Naive thymus-derived CD8-positive, alpha-beta T cell (primary cell): ENCODE data around the gene CLDN20. TPM values are rescaled to one million over a fixed set of nuclear protein-coding genes. Genes with fewer than 3 reads are reported as not detected.
"Not testable (repeated sequence)": the region's sequence is repeated elsewhere in the genome, so short reads cannot be mapped to it uniquely, and the experiment has no call there.

Experiments used
- ATAC-seq, 2 donors: fragments of 150-1000 bp; cut with Tn5 transposase in 1 of 2; sonication (Bioruptor Pico), chemical (Tn5 transposase) in 1 of 2; 1 replicate in 1 of 2; 2 replicates in 1 of 2; pipeline ENCODE4 v1.10.0; 2021; ENCODE audit warnings: mild to moderate bottlenecking in 2 of 2, moderate library complexity in 2 of 2
- POLR2A ChIA-PET: fragments of 350-600 bp; sonication (Branson Sonifier 250); formaldehyde crosslinking; loops from one replicate; lab custom pipeline; 2021; ENCODE audit warnings: antibody characterized with exemption; lab: Charles Lee
- DNase-seq, 10 donors: peaks; one replicate each; pipeline versions ENCODE4 v3.0.0 to v3.0.0-alpha.2; 2020 to 2022
- H3K27ac Mint-ChIP-seq, 10 donors: one replicate each; pipeline ENCODE4 v1.8.0; 2020 to 2022; ENCODE audit warnings: mild to moderate bottlenecking in 10 of 10, mixed read lengths in 10 of 10, moderate library complexity in 4 of 10, inconsistent platforms in 1 of 10
- H3K27me3 Mint-ChIP-seq, 5 donors: one replicate each; pipeline ENCODE4 v1.8.0; 2021 to 2022; ENCODE audit warnings: mixed read lengths in 5 of 5
- H3K36me3 Mint-ChIP-seq, 3 donors: one replicate each; pipeline ENCODE4 v1.8.0; 2020 to 2022; ENCODE audit warnings: mixed read lengths in 3 of 3, mild to moderate bottlenecking in 2 of 3, inconsistent platforms in 1 of 3
- H3K4me1 Mint-ChIP-seq, 4 donors: one replicate each; pipeline ENCODE4 v1.8.0; 2021 to 2022; ENCODE audit warnings: mixed read lengths in 4 of 4
- H3K4me3 Mint-ChIP-seq, 10 donors: one replicate each; pipeline ENCODE4 v1.8.0; 2020 to 2022; ENCODE audit warnings: mild to moderate bottlenecking in 10 of 10, mixed read lengths in 10 of 10, moderate library complexity in 6 of 10, inconsistent platforms in 1 of 10
- H3K9me3 Mint-ChIP-seq, 9 donors: one replicate each; pipeline ENCODE4 v1.8.0; 2020 to 2022; ENCODE audit warnings: mixed read lengths in 9 of 9, mild to moderate bottlenecking in 3 of 9, inconsistent platforms in 1 of 9, moderate library complexity in 1 of 9
- polyA plus RNA-seq, 3 donors: library from polyadenylated mRNA; unstranded; fragments of 300-500 nt; fragmentation: Illumina TruSeq; gene quantifications; one replicate each; pipeline ENCODE4 v1.2.3, GENCODE V29; 2021
- total RNA-seq, 8 experiments: library from RNA in 2 of 8; stranded (reverse) in 2 of 8; gene quantifications; one replicate each; pipeline ENCODE4 v1.2.3 and lab custom pipeline; 2021 to 2026

The CLDN20 gene
- total and polyA plus RNA-seq, 5 experiments from 2014 or later, result not detected

DNA sequence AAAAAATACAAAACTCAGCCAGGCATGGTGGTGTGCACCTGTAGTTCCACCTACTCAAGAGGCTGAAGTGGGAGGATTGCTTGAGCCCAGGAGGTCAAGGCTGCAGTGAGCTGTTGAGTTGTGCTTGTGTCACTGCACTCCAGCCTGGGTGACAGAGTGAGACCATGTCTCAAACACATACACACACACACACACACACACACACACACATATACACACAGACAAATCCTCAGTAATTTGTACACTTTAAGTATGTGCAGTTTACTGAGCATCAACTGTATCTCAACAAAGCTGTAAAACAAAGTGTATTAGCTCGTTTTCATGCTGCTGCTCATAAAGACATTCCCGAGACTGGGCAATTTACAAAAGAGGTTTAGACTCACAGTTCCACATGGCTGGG, 43.1 kb downstream of the CLDN20 start:
- POLR2A ChIA-PET, result no interaction called here
- peaks cover 11 to 68% (median 16%) of the 10 kb centered on the region in 3 donors for H3K36me3 Mint-ChIP-seq
- peak in 1 of 2 donors; percentile 42 for ATAC-seq
- H3K9me3 Mint-ChIP-seq, result no peaks in the 10 kb centered on the region
- DNase-seq, result no peak
- no peaks in the 10 kb centered on the region for H3K27me3 Mint-ChIP-seq
- no peak overlapping the region for H3K4me3 Mint-ChIP-seq
- peak overlapping the region in 1 of 10 donors; percentile 53 for H3K27ac Mint-ChIP-seq
- peaks cover 18 to 50% (median 35%) of the 10 kb centered on the region in 4 donors for H3K4me1 Mint-ChIP-seq

DNA sequence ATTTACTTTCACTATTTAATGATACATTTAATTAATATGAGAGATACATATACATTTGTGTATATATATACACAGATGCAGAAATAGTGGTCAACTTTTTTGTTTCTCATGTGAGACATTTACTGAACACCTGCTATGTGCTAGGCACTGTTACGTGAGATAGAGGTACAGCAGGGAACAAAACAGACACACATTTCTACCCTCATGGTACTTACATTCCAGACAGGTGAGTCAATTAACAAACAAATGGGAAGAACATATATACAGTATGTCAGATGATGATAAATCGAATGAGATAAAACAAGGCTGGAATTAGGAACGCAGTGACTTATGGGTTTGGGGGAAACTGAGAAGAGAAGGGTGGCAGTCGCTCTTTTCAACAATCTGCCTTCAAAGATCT, 45.3 kb downstream of the CLDN20 start:
- H3K4me1 Mint-ChIP-seq, result peaks cover 19 to 60% (median 53%) of the 10 kb centered on the region in 4 donors
- no peaks in the 10 kb centered on the region for H3K27me3 Mint-ChIP-seq
- H3K9me3 Mint-ChIP-seq, result no peaks in the 10 kb centered on the region
- ATAC-seq, result no peak
- peaks cover 5 to 54% (median 15%) of the 10 kb centered on the region in 3 donors for H3K36me3 Mint-ChIP-seq
- POLR2A ChIA-PET, result no interaction called here
- DNase-seq, result no peak
- peak overlapping the region in 1 of 10 donors; percentile 1 for H3K4me3 Mint-ChIP-seq
- H3K27ac Mint-ChIP-seq, result peak overlapping the region in 1 of 10 donors; percentile 37

DNA sequence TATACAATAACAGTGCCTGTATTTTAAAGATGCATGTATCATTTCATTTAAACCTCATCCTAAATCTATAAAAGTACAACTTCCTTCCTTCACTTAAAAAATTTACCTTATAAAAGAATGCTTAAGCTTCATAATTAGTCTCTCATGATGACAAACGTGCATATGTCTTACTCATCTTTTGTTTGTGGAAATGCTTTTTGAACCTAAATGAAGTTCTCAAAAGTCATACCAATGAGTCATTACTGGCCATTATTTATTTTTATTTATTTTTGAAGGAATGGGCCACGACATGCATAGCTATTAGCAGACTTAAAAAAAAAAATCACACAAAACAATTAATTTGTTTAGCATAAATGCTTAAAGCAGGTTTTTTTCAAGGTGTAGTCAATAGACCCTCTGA, 46.8 kb downstream of the CLDN20 start:
- Mint-ChIP-seq H3K9me3 (no peaks in the 10 kb centered on the region), H3K27ac (peak overlapping the region in 4 of 10 donors; percentile 1 to 52 (median 8)), H3K36me3 (peaks cover 0 to 47% (median 8%) of the 10 kb centered on the region in 3 donors), H3K4me3 (no peak overlapping the region), H3K4me1 (peaks cover 19 to 68% (median 58%) of the 10 kb centered on the region in 4 donors), H3K27me3 (no peaks in the 10 kb centered on the region)
- no peak for ATAC-seq
- POLR2A ChIA-PET, result interaction anchor here (0.6 to 1.1 kb wide), 2 partner anchors 108 to 1149 kb away, joined by 3 to 4 read pairs; no protein-coding TSS in a partner anchor
- no peak for DNase-seq

DNA sequence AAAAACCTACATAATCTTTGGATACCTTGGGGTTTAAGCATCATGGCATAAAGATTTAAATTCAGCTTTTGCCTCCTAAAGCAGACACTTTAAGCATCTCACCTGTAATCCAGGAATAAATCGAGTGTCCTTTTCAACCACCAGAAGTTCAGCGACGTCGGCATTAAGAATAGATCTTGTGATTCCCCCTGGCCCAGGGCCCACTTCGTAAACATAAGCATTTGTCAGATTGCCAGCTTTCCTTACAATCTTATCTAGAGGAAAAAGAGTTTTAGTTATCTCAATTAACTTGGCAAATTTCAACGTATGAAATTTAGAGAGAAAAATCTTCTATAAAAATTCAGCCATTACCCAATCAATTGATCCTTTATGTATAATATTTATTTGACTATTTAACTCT, 47.3 kb downstream of the CLDN20 start:
- POLR2A ChIA-PET, result interaction anchor here (0.6 to 1.1 kb wide), 2 partner anchors 108 to 1150 kb away, joined by 3 to 4 read pairs; no protein-coding TSS in a partner anchor
- no peak overlapping the region for H3K4me3 Mint-ChIP-seq

DNA sequence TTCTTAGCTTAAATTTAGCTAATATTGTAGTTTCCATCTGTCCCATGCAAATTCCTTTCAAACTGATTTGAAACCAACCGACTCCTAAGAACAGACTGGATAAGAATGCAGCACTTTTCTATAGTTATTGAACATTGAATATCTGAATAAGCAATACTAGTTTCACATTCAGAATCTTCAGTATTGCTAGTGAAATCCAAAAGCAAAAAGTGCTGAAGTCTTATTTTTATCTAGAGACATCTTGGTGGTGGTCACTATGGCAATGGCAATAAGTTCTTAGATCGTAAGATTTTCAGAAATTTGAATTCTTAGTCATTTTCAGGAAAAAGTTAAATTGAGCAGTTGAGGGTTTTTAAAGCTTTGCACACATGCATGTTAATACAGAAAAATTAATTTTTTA, 47.8 kb downstream of the CLDN20 start:
- ATAC-seq (no peak), DNase-seq (no peak)
- peak overlapping the region in 1 of 10 donors; percentile 24 for H3K4me3 Mint-ChIP-seq
- POLR2A ChIA-PET, result interaction anchor here (1.1 kb wide), 1 partner anchor 107 kb away, joined by 3 read pairs; no protein-coding TSS in a partner anchor
- no peaks in the 10 kb centered on the region for H3K9me3 Mint-ChIP-seq
- H3K27me3 Mint-ChIP-seq, result no peaks in the 10 kb centered on the region
- peaks cover 19 to 62% (median 54%) of the 10 kb centered on the region in 4 donors for H3K4me1 Mint-ChIP-seq
- H3K36me3 Mint-ChIP-seq, result peaks cover 0 to 41% (median 5%) of the 10 kb centered on the region in 3 donors
- peak overlapping the region in 2 of 10 donors; percentile 43 to 86 for H3K27ac Mint-ChIP-seq

More for the DNA sequence above, 47.3 kb downstream of the CLDN20 start:
- no peaks in the 10 kb centered on the region for H3K27me3 Mint-ChIP-seq
- DNase-seq (no peak), ATAC-seq (no peak)
- peaks cover 0 to 46% (median 5%) of the 10 kb centered on the region in 3 donors for H3K36me3 Mint-ChIP-seq
- no peak overlapping the region for H3K27ac Mint-ChIP-seq
- no peaks in the 10 kb centered on the region for H3K9me3 Mint-ChIP-seq
- peaks cover 19 to 67% (median 56%) of the 10 kb centered on the region in 4 donors for H3K4me1 Mint-ChIP-seq

DNA sequence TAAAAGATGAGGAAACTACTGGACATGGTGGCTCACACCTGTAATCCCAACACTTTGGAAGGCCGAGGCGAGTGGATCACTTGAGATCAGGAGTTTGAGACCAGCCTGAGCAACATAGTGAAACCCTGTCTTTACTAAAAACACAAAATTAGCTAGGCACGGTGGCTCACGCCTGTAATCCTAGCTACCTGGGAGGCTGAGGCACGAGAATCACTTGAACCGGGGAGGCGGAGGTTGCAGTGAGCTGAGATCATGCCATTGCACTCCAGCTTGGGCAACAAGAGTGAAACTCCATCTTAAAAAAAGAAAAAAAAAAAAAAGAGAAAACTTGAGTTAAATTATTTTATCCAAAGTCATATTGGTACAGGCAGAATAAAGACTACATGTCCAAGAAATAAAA, 49.1 kb downstream of the CLDN20 start:
- peaks cover 0 to 27% (median 3%) of the 10 kb centered on the region in 3 donors for H3K36me3 Mint-ChIP-seq
- H3K27me3 Mint-ChIP-seq, DNase-seq, ATAC-seq, H3K9me3 Mint-ChIP-seq: not testable (repeated sequence)
- POLR2A ChIA-PET, result interaction anchor here (0.9 kb wide), 1 partner anchor 9 kb away, joined by 3 read pairs; no protein-coding TSS in a partner anchor
- H3K4me1 Mint-ChIP-seq, result peaks cover 15 to 56% (median 47%) of the 10 kb centered on the region in 4 donors
- H3K4me3 Mint-ChIP-seq, result peak overlapping the region; percentile 22 to 98 (median 96)
- H3K27ac Mint-ChIP-seq, result peak overlapping the region in 8 of 10 donors; percentile 19 to 97 (median 89)

DNA sequence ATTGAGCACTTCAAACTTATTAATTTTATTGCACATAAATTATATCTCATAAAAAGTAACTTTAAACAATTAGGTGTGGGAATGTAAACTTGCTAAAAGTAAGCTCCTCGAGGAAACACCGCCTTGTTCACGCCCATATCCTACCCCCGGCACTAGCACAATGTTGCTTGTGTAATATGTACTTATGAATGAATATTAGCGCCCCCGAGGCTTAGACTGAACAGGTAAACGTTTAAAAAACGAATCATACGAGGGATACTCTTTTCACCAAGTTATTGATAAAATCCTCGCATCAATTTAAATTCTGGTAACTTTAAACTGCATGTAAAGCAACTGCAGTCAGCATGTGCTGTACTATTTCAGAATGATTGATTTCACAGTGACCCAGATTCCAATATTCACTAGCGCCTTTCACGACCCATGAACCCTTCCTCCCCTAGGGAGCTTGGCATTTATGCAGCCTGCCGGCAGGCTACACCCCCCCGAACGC, 49.8 kb downstream of the CLDN20 start:
- H3K4me1 Mint-ChIP-seq, result peaks cover 12 to 52% (median 43%) of the 10 kb centered on the region in 4 donors
- DNase-seq (peak in 1 of 10 donors; percentile 12), ATAC-seq (peak; percentile 24 to 36)
- H3K9me3 Mint-ChIP-seq, result no peaks in the 10 kb centered on the region
- peaks cover 0 to 22% (median 3%) of the 10 kb centered on the region in 3 donors for H3K36me3 Mint-ChIP-seq
- H3K27ac Mint-ChIP-seq, result peak overlapping the region; percentile 86 to 97 (median 96)
- POLR2A ChIA-PET, result interaction anchor here (0.9 to 1.8 kb wide), 4 partner anchors 10 to 1707 kb away, joined by 3 to 5 read pairs (median 4); no protein-coding TSS in a partner anchor
- no peaks in the 10 kb centered on the region for H3K27me3 Mint-ChIP-seq
- H3K4me3 Mint-ChIP-seq, result peak overlapping the region; percentile 88 to 98 (median 96)

DNA sequence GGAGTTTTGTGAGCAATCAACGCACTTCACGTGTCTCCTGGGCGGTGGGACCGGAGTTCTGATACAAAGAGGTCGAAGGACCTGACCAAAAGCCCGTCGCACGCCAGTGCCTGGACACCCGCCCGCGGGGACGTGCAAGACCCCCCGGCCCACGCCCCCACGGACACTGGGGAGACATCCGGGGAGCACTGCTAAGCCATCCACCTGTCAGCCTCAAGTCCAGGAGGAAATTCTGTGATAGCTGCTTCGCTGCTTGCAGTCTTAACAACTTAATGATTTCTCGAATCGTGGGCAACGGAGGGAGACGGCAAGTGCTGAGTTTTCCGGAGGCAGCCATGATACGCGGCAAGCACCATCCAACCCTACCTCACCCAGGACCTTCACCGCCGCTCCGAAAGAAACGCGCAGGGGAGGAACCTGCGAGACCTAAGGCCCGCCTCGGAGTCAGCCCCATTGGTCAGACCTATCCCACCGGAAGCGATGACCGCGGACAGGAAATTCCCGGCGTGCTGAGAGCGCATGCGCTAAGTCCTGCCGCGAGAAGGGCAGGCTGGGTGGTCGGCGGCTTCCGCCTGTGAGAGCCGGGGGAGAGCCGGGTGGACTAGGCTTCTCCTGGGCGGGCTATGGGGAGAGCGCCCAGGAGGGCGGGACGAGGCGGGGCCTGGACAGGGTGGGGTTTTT, 50.4 kb downstream of the CLDN20 start, which contains the start of gene TFB1M:
Gene TFB1M, minus strand, starts transcription at position 393 of the 681 bp plus-strand sequence. Its CDS starts 56 bp downstream, at position 337.
- Mint-ChIP-seq H3K27me3 (peaks cover 0 to 4% (median 0%) of the 10 kb centered on the region in 5 donors), H3K4me1 (peaks cover 11 to 50% (median 40%) of the 10 kb centered on the region in 4 donors)
- peak; percentile 92 to 94 for ATAC-seq

DNA sequence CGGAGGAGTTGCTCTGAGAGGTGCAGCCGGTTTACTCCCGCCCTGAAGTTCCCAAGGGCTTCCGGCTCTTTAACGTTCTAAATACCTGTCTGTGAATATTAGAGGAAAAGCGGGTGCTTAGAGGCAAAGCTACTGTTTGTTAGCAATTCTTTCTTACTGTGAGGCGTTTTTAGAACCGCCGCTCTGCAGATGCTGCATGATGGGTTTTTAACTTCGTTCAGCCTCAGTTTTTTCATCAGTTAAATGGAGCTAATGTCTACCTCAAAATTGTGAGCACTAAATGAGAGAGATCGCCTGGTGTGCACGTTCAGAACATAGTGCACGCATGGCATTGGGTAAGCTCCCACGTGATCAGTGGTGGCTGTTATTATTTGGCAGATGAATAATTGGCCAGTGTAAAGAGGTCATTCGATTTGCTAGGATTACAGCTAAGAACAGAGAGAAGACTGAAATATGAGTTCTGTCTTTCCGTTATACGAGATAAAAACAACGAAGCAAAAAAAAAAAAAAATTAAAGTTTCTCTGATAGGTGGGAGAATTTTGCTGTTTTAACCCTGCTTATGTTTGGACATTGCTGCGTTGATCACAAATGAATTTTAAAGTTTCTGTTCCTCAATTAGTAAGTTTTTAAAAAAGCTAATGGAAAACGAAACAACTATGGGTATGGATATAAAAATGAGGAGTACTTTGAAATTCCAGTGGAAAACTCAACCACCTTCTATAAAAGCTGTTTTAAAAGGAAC, 51.1 kb downstream of the CLDN20 start:
- peak overlapping the region; percentile 86 to 97 (median 96) for H3K27ac Mint-ChIP-seq
- H3K27me3 Mint-ChIP-seq, result peaks cover 0 to 4% (median 2%) of the 10 kb centered on the region in 5 donors
- peak overlapping the region; percentile 88 to 98 (median 96) for H3K4me3 Mint-ChIP-seq
- peaks cover 0 to 17% (median 3%) of the 10 kb centered on the region in 3 donors for H3K36me3 Mint-ChIP-seq
- peak in 2 of 10 donors; percentile 4 to 14 for DNase-seq
- peaks cover 0 to 1% (median 0%) of the 10 kb centered on the region in 9 donors for H3K9me3 Mint-ChIP-seq
- ATAC-seq, result peak; percentile 6 to 18
- H3K4me1 Mint-ChIP-seq, result peaks cover 8 to 49% (median 37%) of the 10 kb centered on the region in 4 donors
- POLR2A ChIA-PET, result interaction anchor here (0.8 to 1.8 kb wide), 7 partner anchors 13 to 1707 kb away, joined by 3 to 6 read pairs (median 4); no protein-coding TSS in a partner anchor

More for the DNA sequence above, 50.4 kb downstream of the CLDN20 start, which contains the start of gene TFB1M:
- peak; percentile 88 to 98 (median 97) for DNase-seq
- POLR2A ChIA-PET, result interaction anchor here (0.8 to 1.8 kb wide), 6 partner anchors 14 to 1707 kb away, joined by 3 to 5 read pairs (median 4); no protein-coding TSS in a partner anchor
- Mint-ChIP-seq H3K9me3 (no peaks in the 10 kb centered on the region), H3K4me3 (peak within 1 kb of the TSS; percentile 88 to 98 (median 96)), H3K36me3 (peaks cover 0 to 20% (median 3%) of the 10 kb centered on the region in 3 donors), H3K27ac (peak within 1 kb of the TSS; percentile 86 to 97 (median 96))

DNA sequence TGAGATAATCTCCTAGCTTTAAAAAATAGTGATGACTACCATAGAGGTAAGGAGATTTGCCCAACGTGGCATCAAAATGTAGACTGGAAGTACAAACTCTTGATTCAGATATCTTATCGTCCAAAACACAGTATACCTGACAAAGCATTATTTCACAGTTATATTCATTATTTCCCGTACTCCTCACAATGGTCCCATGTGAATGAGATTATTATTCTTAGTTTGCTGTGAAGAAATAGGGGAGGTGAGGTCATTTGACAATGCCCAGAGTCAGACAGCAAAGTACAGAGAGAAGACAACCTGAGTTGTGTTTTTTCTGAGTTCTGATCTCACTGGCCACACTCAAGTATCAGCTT, 51.7 kb downstream of the CLDN20 start:
- DNase-seq (no peak), ATAC-seq (no peak)
- Mint-ChIP-seq H3K4me1 (peaks cover 6 to 46% (median 33%) of the 10 kb centered on the region in 4 donors), H3K27me3 (peaks cover 0 to 4% (median 2%) of the 10 kb centered on the region in 5 donors), H3K4me3 (peak overlapping the region; percentile 88 to 98 (median 96)), H3K36me3 (peaks cover 0 to 13% (median under 1%) of the 10 kb centered on the region in 3 donors), H3K27ac (peak overlapping the region in 8 of 10 donors; percentile 86 to 97 (median 96)), H3K9me3 (peaks cover 0 to 1% (median 0%) of the 10 kb centered on the region in 9 donors)
- POLR2A ChIA-PET, result interaction anchor here (0.8 to 1.8 kb wide), 6 partner anchors 12 to 1706 kb away, joined by 3 to 6 read pairs (median 4); no protein-coding TSS in a partner anchor

DNA sequence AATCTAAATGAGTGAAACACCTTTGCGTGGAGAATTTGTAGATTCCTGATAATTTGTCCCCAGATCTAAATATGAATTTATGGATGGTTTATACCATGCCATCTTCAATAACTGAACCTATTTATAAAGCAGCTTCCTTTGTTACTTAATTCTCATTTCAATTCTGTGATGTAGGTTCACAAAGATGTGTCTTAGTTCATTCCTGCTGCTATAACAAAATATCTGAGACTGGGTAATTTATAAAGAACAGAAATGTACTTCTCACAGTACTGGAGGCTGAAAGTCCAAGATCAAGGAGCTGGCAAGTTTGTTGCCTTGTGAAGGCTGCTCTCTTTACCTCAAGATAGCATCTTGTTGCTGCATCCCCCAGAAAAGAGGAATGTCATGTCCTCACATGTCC, 52.6 kb downstream of the CLDN20 start:
- Mint-ChIP-seq H3K27me3 (peaks cover 0 to 4% (median 2%) of the 10 kb centered on the region in 5 donors), H3K4me3 (peak overlapping the region in 2 of 10 donors; percentile 22 to 41), H3K4me1 (peaks cover 6 to 39% (median 29%) of the 10 kb centered on the region in 4 donors), H3K36me3 (peaks cover 0 to 6% (median 0%) of the 10 kb centered on the region in 3 donors), H3K27ac (peak overlapping the region in 1 of 10 donors; percentile 67), H3K9me3 (peaks cover 0 to 1% (median 0%) of the 10 kb centered on the region in 9 donors)
- DNase-seq (no peak), ATAC-seq (no peak)
- POLR2A ChIA-PET, result interaction anchor here (0.9 to 1.6 kb wide), 2 partner anchors 102 to 565 kb away, joined by 4 to 6 read pairs; no protein-coding TSS in a partner anchor
